ENCODE measurements around the gene MIGA2.
"Not testable (repeated sequence)": the region's sequence is repeated elsewhere in the genome, so short reads cannot be mapped to it uniquely, and the experiment has no call there.

Gene MIGA2

DNA sequence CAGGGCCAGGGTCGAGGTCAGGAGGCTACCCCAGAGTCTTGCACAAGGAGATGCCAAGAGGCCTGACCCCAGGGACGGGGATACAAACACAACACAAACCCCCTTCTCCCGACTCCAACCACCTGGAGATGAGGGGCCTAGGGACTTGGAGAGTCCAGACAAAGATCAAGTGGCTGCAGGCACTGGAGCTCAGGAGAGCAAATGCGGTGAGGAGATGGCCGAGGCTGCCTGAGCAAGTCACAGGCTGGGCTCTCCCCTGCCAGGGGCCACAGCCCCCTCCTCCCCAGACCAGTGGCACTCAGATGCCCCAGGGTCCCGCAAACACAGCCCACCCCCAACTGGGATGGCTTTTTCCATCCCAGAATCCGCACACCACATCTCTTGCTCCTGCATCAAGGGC is 24.1 kb upstream of the MIGA2 start:
- no peak for DNase-seq

DNA sequence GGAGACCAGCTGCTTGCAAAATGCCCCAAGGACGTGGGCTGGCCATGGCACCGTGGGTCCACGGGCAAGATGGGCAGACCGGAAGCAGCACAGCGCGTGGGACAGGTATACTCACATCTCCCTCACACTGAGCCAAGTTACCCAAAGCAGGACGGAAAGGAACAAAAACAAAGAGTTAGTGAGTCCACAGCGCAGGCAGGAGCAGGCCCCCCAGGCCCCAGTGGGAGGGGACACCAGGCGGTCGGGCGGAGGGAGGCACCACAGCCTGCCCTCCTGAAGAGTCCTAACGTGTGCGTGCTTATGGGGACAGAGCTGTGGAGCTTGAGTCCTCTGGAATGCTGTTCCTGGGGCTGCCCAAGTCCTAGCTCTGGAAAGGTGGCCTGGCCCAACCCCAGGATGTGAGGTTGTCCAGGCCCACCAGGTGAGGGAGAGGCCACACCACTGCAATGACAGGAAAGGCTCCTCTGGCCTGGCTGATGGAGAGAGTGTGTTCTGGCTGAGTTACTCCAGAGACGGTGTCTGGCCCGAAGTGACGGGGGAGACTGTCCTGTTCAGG is 23.5 kb upstream of the MIGA2 start:
- no peak for DNase-seq

DNA sequence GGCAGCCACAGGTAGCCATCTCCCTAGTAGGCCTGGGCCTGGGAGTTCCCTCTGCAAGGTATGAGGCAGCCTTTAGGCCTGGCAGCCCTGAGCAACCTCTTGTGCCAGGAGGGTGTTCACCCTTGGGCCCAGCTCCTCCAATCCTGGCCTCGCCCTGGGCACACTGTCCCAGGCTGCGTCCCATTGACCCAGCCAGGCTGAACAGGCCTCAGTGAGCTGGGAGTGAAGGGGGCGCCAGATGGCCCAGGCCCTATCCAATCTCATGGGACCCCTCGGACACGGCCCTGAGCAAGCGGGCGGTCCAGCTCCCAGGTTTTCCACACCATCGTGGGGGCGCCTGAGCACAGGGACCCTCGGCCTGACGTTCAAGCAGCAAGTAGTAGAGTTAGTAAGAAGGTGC is 22.8 kb upstream of the MIGA2 start:
- no peak for DNase-seq

DNA sequence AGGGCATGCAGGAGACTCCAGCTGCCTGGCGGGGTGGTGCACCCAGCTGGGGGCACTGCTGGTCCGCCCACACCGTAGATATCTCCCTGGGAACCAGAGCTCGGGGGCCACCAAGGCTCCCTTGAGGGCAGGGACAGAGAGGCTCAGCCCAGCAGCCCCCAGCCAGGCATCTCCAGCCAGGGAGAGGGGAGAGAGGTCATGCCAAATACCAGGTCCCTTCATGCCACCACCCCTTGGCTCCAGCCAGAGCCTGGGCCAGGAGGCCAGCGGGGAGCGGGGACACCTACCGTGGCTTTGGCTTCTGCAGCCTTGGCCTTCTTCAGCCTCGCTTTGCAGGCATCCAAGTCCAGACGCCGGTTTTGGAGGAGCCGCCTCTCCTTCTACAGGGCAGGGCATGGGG is 22.3 kb upstream of the MIGA2 start:
- no peak for DNase-seq

DNA sequence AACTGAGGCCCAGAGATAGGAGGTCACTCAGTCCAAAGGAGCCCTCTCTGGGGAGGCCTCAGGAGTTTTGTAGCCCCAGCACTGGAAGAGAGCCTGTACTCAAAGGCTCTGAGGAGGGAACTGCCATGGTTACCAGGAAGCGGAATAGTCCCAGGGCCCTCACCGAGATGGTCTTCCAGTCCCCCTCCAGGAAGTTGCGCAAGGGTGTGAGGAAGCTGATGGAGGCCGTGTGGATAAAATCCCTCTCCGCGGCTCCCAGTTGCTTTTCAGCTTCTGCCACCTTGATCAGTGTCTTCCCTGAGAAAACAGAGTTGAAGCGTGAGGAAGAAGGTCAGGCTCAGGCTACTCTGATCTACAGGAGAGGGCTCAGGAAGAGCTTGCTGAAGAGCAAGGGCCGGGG is 21.8 kb upstream of the MIGA2 start:
- DNase-seq = no peak

DNA sequence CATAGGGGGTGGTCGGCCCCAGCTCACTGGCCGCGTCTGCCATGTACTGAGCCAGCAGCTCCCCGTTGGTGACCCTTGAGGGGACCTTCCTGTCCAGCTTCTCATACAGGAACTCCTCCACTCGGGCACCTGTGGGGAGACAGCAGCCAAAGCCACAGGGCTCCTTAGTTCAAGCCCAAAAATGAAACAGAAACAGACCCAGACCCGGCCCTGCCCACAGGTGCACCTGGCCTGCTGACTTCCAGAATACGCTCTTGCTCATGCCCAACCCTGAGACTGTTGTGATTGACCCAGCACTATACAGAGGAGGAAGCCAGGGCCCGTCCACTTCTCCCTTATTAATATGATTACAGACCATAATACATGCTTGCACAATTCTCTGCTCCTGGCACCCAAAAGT is 15.3 kb upstream of the MIGA2 start:
- DNase-seq = no peak

DNA sequence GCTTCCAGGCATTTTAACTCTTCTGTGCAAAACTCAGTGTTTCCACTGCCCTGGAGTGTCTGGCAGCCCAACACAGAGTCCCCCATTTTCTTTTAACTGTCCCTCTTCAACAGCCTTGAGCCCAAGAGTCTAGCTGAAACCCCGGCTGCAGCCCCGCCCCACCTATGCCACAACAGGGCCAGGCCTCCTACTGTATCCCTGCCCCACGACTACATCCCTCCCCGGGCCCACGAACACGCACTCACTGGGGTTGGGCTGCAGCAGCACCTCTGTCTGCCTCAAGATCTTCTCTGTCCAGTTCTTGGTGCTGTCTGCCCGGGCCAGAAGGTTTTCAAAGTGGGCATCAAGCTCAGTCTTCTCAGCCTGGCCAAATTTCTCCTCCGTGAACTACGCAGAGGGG is 14.4 kb upstream of the MIGA2 start:
- DNase-seq = no peak

DNA sequence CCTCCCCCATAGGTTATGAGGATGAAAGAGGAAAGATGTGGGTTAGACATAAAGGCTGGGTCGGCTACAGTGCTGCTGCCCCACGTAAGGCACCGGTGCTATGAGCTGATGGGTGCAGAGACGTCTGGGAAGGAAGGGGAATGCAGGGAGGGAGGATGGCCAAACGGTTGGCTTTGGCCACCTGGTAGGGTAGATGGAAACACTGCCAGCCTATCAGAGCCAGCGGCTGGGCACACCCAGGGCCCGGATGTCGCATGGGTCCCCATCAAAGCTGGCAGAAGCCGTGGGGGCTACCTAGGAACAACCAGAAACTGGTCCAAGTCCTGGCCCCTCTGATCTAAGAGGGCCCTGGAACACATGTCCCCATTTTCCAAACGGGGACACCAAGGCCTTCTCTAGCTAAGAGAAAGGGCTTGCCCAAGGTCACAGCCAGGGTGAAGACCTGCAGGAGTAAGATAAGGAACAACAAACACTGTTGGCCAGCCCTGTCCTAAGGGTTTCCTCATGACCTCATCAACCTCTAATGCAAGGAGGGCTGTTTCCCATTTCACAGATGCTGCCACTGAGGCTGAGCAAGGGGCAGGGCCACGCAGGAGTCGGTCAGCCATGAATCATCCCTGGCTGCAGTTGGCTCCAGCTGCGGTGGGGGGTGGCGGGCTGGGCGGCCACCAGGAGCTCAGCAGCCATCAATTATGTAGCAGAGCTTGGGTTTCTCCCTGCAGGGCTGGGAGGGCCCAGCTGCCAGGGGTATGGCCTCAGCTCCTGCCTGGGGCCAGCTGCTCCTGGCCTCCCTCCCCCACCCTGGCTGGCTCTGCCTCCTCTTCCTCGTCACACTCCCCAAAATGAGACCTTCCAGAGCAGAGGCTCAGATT is 13.2 kb upstream of the MIGA2 start:
- peak; percentile 63 for DNase-seq

DNA sequence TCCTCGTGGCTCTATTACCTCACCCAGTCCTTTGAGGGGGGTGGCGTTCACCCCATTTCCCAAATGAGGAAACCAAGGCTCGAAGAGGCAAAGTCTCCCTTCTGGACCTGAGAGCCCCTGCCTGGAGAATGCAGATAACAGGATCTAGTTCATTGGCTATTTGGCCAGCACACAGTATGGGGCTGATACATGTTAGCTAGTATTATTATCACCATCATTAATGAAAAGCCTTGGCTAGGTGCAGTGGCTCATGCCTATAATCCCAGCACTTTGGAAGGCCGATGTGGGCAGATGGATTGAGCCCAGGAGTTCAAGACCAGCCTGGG is 12.6 kb upstream of the MIGA2 start:
- DNase-seq = no peak

DNA sequence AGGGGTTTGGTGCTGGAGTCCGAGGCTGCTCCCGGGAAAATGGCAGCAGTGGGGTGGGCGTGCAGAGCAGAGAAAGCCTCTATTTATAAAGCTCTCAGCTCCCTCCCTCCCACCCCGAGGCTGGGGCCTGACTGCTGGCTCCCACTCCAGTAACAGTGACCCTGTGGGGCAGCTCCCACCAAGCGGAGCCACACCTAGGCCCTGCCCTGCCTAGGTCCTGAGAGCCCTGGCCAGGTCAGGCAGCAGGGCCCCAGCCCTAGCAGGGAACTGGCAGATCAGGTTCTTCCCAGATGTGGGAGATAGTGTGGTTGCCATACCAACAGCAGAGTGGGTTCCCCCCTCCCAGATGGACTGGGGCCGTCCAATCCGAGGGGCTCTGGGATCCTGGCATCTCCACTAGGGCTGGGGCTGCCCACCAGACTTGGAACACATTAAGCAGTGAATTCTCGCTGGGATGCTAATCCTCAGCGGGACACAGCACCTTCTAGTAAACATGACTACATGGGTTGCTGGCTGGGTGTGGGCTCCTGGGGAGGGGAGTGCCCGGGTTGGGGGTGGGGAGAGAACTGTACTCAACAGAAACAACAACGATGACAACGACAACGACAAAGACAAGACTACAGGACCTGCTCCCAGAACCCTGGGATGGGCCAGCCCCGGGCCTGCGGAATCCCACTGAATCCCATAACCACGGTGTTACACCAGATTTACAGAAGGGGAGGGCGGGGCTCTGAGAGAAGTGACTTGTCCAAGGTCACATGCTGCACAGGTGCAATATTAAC is 9.8 kb upstream of the MIGA2 start:
- peak; percentile 47 for DNase-seq

DNA sequence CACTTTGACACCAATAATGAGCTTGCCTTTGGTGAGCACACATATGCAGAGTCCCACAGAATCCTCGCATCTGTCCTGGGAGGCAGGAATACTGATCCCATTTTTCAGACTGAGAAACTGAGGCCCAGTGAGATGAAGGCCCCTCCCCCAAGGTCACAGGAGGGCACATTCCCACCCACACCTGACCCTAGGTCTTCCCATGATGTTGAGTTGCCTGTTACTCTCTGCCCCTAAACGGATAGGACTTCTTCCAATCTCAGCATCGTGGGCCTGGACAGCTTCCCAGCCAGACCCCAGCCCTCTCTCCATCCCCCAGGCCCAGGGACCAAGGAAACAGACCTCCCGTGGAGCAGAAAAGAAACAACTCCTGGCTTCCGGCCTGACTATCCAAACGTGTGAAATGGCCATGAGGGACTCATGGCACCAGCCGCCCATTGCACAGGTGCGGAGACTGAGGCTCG is 9.2 kb upstream of the MIGA2 start:
- DNase-seq = no peak

DNA sequence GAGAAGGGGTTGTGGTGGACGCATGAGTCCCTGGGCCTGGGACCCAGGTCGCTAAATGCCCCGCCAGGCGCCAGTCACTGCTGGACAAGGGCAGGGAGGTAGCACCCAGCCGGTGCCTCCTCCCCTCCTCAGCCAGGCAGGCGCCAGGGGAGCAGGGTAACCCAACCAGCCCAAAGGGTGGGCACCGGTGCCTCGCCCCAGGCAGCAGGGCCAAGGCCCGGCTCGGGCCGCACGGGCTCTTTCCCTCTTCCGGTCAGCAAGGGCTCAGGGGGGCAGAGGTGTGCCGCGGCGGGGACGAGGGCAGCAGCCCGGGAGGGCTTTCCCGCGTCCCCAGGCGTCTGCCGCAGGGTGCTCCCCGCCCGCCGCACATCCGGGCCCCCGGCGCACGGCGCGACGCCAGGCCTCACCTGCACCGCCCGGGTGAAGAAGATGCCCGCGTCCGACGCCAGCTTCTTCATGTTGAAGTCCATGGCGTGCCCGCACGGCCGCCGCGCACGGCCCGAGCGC is 8.7 kb upstream of the MIGA2 start:
- peak; percentile 79 for DNase-seq

DNA sequence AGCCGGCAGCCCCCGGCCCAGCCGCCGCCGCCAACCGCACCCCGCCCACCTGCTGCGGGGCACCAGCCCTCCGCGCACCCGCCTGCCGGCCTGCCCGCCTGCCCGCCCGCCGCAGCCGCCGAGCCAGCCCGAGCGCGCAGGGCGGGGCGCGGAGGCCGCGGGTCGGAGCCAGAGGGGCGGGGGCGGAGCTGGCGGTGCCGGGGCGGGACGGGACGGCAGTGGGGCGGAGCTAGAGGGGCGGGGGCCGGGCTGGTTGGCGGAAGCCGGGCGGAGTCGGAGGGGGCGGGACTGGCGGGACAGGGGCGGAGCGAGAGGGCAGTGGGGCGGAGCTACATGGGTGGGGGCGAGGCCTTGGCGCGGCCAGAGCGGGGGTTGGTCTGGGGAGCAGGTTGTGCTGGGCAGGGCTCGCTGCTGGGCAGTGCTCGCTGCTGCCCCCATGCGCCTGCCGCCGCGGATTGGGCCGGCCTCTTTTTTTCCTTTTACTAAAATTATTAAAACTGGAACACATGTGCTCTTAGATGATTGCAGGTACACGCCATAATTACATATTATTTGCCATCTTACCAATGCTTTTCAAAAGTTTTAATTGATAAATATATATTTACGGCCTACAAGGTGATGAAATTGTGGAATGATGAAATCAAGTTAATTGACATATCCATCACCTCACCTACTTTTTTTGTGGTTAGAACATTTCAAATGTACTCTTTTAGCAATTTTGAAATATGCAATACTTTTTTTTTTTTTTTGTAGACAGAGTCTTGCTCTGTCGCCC is 8.0 kb upstream of the MIGA2 start, which contains the start of gene SH3GLB2:
TSS of gene SH3GLB2 (minus strand) at position 140 of the 775 bp plus-strand sequence. CDS start 177 bp downstream, outside the sequence.
- DNase-seq = peak; percentile 88

DNA sequence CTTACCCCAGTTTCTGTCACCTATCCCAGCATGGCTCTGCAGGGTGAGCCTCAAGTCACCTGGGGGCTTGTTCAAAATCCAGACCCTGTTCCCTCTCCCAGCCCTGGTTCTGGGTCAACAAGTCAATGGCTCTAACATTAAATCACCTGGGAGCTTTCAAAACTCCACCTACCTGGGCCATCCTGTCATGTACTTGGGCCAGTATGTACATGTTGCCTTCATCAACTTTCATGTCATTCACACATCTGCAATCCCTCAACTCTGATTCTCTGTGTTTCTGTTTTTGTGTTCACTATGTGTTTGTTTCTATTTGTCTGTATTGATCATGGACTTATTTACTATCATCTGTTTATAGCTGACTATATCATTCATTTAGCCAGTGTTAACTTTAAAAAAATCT is 6.2 kb upstream of the MIGA2 start:
- DNase-seq = no peak

DNA sequence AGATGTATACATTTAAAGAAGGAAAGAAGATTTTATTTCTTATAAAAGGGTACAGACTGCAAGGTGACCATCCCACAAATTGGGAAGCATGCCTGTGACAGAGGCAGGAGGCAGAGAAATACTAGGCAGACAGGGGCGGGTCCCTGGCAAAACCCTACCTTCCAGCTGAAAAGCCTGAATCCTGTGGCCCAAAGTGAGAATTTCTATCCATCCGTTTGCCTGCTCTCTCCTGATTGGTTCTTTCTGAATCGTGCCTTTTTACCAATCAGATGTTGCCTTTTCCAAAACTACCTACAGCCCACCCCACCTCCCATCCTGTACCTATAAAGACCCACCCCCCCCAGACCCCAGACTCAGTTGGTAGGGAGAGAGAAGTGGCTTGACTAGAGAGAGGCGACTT is 4.9 kb upstream of the MIGA2 start:
- no peak for DNase-seq

DNA sequence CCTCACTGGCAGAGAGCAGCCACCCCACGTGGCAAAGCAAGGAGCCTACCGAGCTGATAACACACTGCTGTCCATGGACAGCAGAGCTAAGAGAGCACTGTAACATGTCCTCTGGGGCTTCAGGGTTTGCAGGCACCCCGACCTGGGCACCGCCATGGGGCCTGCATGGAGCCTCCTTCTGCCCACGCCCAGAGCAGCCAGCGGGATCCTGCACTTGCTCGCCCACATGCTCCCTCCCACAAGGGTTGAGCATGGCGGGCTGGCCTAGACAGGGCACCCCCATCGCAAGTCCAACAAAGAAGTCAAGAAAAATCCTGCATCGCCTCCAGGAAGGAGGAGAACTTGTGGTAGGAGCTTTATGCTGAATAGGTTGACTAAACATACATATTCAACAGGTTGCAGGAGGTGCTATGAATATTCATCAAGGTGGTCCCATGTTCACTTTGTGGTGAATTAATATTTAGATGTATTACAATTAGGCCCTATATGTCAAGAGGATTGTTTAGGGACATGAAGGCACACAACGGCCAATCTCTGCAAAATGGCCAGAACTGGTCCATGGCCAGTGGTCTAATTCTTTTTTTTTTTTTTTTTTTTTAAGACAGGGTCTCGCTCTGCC is 3.8 kb upstream of the MIGA2 start:
- no peak for DNase-seq

DNA sequence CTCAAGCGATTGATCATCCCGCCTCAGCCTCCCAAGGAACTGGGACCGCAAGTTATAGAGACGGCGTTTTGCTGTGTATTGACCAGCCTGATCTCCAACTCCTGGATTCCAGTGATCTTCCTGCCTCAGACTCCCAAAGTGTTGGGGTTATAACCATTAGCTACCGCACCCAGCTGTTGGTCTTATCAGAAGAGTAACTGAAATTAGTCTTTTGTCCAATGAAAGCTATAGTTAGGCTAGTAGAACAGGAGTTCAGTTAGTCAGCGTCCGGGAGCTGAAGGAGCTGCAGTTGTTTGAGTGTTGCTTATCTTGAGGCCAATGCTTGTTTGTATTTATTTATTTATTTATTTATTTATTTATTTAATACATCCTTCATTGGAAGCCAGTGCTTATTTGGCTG is 3.2 kb upstream of the MIGA2 start:
- DNase-seq = no peak

DNA sequence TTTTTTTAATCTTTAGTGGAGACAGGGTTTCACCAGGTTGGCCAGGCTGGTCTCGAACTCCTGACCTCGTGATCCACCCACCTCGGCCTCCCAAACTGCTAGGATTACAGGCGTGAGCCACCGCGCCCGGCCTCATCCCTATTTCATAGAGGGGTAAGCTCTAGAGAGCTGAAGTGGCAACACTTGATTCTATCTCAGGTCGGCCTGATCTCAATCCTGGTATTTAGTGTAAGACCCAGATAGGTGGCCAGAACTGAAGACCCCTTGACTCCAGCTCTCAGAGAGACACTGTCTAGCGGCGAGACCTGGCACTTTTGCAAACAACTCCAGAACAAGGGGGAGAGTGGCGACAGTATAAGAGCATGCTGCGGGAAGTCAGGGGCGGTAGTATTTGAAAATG is 588 bp upstream of the MIGA2 start:
- DNase-seq = not testable (repeated sequence)

DNA sequence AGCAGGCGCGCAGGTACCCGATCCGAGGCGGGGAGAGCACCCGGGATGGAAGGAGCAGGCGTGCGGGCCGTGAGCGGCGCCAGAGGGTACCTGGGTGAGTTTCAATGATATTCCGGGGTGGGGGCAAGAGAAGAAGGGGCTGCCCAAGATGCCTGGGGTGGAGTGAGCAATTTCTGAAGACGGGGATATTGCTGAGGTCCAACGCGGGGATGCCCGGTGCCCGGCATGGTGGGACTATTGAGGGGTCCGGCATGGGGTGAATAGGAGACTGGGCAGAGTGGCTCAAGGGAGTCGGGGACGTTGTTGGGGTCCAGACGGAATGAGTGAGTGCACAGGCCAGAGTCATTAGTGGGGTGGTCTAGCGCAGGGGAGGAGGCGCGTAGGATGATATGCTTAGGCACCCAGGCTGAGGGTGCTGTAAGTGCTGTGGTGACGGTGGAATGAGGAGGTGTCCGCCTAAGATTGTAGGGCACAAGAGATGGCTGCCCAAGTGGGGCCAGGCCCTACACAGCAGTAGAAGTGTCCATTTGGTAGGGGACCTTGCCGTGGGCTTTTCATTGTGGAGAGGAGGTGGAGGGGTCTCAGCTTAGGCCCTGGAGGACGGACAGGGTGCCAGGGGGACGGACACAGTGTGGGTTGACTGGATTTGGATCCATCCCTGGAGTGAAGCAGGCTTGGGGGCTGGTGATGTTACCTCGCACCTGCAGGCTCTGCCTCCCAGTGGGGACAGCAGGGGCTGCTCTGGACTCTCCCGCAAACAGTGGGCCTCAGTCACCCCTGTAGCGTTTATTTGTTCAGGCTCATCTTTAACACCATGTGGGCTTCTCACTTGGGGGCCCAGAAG is 719 bp downstream of the MIGA2 start:
- DNase-seq = peak; percentile 14

DNA sequence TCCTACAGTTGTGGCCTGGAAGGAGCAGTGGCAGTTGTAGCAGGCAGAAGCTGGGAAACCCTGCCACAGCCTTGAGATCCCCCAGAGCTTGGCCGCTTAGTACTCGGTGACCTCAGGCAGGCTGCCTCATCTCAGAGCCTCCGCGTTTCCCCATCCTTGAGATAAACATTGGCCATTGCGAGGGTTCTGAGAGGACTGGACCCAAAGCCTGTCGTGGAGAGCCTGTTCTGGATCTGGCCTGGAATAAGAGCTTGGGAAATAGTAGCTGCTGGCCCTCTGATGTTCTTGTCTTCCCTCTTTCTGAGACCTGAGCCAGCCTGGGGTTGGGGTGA is 1.3 kb downstream of the MIGA2 start:
- no peak for DNase-seq

DNA sequence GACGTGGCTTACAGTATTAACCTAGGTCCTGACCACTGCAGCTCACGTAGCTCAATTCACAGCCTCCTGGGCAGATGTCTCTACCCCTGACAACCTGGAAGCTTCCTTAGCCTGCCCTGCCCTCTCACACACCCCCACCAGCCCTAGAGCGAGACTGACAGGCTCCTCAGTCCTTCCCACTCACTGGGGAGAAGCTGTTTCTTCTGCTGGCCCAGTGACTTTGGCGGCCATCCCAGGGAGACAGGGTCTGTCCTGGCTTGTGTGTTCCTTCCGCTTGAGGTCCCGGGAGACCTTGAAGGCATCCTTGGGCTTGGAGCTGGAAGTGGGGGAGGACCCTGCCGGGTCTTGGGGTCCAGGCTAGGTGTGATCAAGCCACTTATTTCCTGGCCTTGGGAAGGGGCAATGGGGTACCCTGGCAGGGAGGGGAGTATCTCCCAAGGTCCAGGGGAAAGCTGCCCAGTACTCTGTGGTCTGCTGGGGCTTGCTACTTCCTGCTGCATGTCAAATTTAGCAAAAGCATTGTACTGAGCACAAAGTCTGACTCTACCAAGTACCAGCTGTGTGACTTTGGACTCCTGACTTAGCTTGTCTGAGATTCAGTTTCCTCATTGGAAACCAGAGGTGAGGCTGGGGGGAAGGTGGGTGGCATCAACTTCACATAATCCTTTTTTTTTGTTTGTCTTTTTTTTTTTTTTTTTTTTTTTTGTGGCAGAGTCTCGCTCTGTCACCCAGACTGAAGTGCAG is 1.9 kb downstream of the MIGA2 start:
- no peak for DNase-seq

Measured in retina (tissue), 1 donor.